ENCODE data around the gene RTTN.
"Not testable (repeated sequence)": the region's sequence is repeated elsewhere in the genome, so short reads cannot be mapped to it uniquely, and the experiment has no call there.

Gene RTTN, protein sequence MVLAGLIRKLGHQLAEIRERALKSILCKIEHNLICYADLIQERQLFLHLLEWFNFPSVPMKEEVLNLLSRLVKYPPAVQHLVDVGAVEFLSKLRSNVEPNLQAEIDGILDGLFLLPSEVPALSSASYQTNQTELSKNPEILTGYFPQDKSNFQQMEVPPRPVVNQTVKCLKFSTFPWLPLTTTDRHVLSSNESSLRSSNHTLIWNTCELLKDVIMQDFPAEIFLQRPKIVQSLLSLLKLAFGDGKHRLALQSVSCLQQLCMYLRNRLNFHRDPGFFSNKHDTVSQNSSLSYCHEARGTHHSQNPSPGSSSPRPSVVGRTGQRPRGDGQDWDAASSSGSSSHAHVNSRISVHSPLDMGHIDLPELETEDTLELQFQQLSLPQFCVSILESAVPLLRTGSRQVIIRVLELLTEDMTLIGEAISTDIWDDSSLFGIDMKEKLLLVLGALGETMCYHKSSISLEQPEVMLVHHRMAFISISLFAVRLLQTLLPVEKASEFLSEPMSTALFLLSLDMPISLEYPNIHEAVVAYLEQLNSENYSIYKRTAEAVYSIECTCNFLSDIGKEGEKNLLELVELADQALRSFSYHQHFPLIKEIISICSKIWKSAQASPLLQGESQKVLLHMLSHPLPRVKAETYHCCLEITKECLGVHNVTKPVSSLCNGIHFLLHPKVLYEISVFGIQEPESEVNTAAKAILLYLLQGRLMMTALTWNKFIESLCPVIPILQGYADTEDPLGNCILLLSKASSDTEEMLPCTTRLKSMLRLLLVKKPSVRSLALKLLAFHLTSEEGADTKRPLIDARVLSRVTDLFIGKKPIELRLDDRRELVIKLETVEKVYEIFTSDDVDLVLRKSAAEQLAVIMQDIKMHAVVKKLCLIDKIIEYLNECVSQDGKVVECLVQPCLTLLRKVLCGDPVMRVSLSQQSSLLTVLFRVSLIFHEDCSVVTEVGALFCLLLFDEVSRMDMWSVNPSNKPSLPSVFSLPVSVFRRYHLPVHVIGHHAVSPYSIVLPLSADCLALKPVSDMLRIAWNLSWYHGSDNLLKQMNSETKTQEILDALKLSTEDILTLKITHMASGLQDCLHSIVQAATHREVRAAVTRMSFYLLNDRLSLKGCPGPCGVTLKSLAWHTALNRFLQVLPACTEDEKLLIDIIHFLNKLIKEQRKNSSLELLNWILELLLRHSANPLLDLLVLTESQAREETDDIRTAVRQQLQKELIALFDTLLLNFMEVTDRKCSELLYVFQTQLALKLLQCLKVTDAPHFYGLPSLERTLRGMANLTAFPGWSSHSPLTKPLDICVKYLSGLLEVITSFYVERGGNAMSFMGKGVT (N-terminal part only)

DNA sequence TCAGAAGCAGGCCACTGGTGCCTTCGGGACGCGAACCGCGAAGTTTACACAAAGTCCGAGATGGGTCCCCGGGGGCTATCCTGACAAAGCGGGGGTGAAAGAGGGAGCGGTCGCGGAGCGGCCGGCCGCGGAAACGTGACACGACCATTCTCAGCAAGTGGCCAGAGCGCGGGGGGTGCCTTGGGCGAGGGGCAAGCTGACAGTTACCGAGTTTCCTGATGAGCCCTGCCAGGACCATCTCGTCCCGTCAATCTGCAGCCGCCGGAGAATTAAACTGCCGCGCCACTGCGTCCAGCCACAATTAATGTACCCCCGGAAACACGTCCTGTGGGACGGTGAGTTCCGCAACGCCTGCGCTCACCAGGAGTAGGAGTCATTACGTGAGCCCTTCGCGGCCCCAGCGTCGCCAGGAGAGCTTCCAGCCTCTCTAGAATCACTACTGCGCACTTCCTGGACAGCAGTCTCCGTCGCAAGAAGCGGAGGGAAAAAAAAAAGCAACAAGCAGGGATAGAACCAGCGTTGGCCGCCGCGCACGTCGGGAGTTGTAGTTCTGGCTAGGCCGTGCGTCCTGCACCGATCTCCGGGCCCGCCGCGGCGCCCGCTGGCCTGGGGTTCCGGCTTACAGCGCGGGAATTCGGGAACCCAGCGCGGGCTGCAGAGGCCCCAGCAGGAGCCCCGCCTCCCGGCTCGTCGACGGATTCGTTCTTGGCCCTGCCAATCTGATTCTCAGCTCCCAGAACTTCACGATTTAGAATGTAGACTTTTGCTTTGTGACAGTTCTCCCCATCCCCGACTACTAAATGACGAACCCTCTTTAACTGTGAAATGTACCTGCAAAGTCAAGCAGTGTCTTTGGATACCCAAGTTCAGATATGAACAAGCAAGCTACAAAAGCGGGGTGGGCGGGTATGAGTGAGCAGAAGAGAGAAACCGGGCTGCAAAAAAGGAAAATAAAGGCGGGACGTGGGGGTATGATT is at the start of gene RTTN:
RTTN (minus strand) TSS at position 267 of the 977 bp plus-strand sequence; CDS start at position 238, 29 bp downstream.
- DNase-seq, result peak; percentile 96 to 97 (median 97)

DNA sequence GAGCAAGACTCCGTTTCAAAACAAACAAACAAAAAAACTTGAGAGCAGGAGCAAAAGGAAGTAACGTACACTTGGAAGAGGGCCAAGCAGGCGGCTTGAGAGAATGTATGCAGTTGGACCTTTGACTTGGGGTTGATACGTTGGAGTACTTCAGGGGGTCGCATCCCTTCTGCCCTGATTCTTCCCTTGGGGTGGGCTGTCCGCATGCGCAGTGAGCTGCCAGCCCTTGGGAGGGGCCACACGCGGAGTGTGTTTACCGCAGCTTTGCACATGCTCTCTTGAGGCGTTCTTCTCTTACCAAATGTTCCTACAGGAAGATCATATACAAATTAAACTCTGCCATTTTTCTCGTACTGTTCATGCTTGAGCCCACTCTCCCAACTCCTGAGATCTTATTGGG is 45.3 kb upstream of the RTTN start:
- DNase-seq, result no peak

DNA sequence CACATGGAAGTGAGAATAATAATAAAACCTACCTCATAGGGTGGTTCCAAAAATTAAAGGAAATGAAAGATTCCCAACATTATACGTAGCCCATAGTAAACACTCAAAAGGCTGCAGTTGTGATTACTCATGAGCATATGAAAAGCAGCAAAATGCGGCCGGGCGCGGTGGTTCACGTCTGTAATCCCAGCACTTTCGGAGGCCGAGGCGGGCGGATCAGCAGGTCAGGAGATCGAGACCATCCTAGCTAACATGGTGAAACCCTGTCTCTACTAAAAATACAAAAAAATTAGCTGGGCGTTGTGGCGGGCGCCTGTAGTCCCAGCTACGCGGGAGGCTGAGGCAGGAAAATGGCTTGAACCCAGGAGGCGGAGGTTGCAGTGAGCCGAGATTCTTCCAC is 44.4 kb upstream of the RTTN start:
- DNase-seq, result not testable (repeated sequence)

DNA sequence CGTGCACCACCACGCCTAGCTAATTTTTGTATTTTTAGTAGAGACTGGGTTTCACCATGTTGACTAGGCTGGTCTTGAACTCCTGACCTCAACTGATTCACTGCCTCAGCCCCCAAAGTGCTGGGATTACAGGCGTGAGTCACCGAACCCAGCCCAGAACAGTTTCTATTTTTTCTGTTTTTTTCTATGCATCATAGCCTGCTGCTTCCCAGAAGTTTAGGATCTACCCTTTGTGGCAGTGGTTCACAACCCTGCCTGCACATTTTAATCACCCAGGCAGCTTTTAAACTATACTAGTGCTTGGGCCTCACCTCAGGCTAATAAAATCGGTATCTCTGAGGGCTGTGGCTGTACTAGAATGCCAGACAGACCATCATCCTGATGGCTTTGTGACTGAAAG is 43.6 kb upstream of the RTTN start:
- DNase-seq, result peak in 2 of 3 donors; percentile 26 to 42

DNA sequence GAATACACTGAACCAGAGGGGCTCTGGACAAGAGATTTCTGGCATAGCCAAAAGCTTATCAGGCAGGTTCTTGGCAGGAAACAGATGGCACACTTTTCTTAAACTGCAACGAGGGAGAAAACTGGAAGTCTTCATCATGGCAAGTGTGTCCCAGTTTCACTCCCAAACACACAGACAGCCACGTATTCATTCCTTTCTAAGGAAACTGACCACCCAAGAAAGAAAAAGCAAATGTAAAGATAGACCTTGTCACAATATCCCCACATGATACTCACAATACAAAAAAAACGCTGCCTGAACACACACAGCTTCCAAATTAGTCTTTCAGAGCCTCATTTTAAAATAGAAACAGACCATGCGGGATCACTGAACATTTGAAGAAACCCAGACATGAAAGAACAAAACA is 40.6 kb upstream of the RTTN start:
- no peak for DNase-seq

DNA sequence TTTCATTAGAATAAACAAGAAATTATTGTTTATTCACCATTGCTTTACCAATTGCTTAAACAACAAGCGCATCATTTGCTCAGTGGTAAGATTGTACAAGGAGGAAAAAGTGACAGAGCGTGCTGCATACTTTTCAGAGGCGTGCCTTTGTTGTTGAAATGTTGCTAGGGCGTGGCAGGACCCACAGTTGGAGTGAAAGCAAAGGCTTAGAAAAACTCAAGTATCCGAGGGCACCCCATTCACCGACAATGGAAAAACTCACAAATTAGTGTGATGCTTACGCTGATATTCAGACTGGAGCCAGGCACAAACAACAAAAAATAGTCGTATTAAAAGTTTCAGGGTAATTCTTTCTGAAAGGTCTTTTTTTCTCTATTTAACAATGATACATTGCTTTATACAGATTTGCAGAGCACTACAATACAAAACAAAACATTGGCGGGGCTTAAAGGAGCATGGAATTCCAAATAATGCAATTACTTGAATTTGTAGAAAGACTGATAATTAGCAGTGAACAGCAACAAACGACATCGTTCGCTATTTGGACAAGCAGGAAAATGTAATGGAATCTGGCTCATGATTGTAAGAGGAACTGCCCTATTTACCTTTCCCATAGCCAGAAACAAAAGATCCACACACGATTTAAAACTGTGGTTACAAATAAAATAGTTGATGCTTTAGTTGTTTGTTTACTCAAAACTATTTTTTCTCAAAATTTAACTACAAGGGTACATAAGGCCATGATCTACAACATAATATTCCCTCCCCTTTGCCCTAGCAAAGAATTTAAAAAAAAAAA is 37.8 kb upstream of the RTTN start:
- DNase-seq, result no peak

DNA sequence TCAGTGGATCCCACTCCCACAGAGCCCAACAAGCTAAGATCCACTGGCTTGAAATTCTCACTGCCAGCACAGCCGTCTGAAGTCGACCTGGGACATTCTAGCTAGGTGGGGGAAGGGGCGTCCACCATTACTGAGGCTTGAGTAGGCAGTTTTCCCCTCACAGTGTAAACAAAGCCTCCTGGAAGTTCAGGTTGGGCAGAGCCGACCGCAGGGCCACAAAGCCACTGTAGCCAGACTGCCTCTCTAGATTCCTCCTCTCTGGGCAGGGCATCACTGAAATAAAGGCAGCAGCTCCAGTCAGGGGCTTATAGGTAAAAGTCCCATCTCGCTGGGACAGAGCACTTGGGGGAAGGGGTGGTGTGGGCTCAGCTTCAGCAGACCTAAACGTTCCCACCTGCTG is 31.4 kb upstream of the RTTN start:
- not testable (repeated sequence) for DNase-seq

DNA sequence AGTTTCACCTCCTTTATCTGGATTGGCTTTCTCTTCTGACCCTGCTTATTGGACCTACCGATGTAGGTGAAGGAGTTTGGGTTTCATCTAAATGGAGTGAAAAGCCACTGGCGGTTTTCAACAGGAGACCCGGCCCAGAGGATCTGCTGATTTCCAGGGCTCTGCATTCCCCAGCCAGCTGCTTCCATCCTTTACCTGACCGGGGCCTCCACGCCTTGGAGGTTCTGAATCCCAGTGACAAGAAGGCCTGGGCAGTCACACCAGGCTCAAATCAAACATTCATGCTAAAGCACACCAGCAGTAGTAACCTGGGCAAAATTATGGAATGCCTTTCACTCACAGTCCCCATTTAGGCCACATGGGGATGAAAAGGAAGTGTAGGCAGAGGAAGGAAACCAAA is 30.0 kb upstream of the RTTN start:
- DNase-seq, result no peak

DNA sequence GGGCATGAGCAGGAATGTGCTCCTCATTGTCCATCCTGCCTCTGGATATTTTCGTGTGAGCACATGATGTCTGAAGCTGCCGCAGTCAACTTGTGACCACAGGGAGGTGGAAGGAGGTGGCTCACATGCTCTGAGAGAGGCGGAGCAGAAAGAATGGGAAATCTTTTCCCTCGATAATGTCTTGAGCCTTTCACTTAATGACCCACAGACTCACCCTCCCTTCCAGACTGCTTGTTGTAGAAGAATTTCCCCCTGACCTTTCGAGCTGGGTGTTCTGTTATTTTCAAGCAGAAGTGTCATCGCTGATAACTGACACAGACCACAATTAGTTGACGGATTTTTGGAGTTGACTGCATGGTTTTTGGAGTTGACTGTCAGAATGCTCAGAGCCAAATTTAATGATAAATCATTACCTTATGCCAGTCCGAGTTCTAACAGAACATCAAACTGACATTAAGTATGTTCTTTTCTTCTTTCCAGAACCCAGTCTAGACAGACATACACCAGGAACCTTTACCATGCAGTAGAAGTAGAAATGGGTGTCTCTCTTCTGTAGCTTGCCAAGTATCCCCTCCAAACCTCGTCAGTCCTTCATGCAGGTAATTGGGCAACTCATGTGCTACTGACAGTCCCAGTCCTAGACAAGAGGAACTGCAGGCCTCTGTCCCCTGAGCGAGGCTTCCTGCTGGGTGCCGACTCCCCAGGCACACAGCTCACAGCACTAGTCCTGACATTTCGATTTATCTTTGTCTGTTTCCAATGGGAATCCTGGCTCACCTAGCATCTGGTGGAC is 29.4 kb upstream of the RTTN start:
- peak in 2 of 3 donors; percentile 74 to 75 for DNase-seq

DNA sequence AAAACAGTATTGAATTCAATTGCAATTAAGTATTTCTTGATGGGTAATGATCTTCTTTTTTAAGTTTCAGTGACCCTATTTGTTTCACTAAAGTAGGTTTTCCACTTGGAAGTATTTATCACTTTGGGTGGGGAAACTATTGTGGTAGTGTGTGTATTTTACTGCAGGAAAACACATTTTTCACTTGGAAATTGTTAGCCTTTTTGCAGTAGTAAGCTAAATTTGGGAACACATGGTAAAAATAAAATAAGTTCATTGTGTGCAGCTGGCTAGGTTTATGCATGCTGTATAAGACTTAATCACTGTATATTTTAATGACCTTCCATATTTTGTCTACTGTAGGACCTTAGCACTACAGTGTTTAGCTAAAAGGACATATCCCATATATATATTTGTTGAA is 28.5 kb upstream of the RTTN start:
- no peak for DNase-seq

DNA sequence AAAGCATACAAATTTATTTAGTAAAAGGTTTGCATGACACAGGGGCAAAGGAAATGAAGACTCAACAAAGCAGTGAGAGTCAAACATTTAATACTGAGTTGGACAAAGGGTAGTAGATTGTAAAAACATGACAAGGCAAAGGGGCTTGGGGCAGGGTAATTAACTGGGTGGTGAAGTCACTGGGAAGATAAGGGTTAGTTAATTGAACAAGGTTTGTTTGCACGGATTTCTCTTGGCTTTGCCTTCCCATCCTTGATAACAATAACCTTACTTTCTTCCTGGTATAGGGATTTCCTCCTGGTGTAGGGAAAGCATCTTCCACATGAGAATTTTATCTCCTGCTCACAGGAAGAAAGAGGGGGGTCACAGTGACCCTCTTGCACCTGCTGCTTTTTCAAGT is 26.8 kb upstream of the RTTN start:
- DNase-seq, result no peak

DNA sequence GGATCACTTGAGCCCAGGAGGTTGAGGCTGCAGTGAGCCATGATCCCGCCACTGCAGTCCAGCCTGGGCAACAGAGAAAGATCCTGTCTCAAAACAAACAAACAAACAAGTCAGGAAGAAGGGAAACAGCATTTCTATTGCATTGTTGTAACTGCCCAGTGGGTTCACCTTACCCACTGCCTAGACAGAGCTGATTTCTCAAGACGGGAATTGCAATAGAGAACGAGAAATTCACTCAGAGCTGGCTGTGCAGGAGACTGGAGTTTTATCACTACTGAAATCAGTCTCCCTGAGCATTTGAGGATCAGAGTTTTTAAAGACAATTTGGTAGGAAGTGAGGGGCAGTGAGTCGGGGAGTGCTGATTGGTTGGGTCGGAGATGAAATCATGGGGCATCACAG is 24.2 kb upstream of the RTTN start:
- no peak for DNase-seq

DNA sequence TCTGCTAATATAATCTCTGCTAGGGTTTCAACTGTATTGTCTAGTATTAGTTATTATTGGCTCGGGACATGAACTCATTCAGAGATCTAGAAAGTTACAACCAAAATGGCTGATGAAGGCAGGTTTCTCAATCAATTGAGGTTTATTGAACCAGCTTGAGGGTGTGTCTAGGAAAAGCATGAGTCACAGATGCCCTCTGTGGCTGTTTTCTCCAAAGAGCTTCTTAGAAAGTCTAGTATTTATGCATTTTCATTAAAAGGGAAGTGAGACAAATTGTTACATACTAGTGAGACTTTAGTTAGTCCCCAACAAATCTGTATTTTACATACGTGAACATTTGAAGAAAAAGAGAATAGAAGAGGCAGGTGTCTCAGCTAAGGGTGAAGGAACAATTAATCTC is 23.0 kb upstream of the RTTN start:
- peak; percentile 62 to 83 (median 78) for DNase-seq

DNA sequence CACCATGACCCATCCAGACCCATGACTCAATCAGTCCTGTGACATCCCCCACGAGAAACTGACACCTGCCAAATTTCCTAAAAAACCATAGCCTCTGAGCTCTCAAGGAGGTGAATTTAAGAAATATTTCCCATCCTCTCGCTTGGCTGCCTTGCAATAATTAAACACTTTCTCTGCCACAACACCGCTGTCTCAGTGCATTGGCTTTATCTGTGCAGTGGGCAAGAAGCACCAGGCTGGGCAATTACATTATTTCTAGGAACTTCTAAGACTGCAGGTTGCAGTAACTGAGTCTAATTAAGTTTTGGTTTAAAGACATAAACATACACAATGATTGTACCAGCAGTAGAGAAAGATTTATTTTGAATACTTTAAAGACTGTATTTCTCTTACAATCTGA is 22.0 kb upstream of the RTTN start:
- DNase-seq, result no peak

DNA sequence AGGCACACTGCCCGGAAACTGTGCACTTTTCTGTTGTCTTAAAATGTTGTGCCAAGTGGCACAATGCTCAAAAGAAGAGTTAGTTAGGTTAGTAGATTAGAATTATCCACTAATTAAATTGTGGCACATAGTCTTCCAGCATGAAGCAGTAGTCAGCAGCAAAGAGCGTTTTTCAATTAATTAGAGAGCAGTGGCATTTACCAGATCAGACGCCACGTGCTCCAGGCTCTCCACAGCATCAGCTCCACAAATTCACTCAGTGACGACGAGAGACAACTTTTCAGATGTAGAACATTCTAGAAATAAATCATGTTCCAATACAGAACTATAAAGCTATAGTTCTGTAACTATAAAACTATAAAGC is 16.4 kb upstream of the RTTN start:
- no peak for DNase-seq

DNA sequence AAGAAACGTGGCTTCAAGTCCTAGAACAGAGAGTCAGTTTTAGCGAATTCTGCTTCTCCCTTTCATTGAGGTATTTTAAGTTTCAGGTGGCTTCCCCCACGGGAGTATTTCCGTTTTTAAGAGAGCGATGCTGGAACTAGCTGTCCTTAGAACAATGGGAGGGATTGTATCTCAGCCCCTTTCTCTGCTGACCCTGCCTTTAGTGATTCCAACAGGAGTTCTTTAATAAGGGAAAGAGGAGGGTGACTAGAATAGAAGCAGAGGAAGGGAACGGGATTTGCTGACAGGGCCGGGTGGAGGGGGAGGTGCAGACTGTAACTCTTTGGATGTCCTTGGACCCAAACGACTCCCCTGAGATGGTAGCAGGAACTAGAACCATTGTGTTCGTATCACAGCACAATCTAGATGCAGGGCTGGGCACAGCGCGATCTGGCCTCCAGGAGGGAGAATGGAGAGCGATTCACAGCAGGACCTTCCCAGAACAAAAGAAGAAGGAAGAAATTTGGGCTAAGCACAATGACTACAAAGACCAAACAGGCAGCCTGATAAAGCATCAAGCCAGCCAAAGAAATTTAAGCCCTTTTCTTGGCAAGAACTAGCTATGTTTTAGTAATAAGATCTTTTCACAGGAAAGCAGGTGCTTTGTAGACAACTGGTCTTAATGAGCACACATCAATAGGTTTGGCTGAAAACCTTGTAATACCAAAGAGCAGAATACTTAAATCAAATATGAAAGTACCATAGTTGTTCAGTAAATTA is 15.8 kb upstream of the RTTN start:
- DNase-seq, result peak in 1 of 3 donors; percentile 4

DNA sequence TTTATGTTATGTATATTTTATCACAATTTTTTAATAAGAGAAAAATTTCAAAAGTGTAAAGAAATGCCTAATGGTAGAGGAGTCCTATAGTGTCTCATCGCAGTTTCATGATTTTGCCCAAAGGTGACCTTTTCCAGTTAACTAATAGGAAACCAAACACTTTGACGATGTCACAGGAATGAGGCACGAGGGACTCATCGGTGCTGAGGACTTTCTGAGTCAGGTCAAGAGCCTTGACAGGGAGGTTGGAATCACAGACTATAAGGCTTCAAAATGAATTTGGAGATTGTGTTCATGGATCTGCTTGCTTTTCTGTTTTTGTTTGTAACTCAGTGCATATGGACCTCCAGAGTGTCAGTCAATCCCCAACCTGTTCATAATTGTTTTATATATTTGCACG is 15.1 kb upstream of the RTTN start:
- DNase-seq, result no peak

DNA sequence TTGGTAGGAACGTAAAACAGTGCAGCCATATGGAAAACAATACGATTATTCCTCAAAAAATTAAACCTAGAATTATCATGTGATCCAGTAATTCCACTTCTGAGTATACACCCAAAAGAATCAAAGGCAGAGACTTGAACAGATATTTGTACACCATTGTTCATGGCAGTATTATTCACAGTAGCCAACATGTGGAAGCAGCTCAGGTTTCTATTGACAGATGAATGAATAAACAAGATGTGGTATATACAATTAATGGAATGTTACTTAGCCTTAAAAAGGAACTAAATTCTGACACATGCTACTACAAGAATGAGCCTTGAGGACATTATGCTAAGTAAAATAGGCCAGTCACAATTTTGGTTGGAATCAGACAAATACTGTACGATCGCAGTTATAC is 14.2 kb upstream of the RTTN start:
- DNase-seq, result no peak

DNA sequence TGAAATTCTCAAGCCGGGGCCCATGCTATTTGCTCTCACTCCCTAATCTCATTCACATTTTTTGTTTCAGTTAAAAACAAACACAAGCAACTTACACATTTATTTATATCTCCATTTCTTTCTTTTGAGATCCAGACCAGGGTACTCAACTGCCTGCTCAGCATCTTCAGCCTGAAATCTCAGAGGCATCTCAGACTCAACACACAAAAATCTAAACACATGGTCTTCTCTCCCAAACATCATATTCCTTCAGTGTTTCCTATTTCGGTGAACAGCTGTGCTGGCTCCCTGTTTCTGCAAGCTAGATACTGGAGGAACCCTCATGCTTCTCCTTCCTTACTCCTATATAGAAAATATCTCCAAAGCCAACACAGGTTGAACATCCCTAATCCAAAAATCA is 11.3 kb upstream of the RTTN start:
- no peak for DNase-seq
